SK-N-MC (cell line): ENCODE measurements around the gene DNAJC5G.

Experiments used
- EZH2 ChIP-seq: fragments of 200-600 bp; sonication (generic); IDR thresholded peaks from one replicate; pipeline ENCODE4 v1.6.1; 2017; ENCODE audit warnings: antibody characterized with exemption
- FOXP2 ChIP-seq: optimal IDR thresholded peaks from 2 replicates; pipeline ENCODE3; 2011; ENCODE audit warnings: mild to moderate bottlenecking, moderate library complexity; ENCODE audit not compliant: insufficient read depth; ENCODE audit errors: extremely low read length, control extremely low read depth
- POLR2AphosphoS5 ChIP-seq: IDR thresholded peaks from 2 replicates; pipeline ENCODE4 v1.6.1; 2012; ENCODE audit warnings: mild to moderate bottlenecking, low read depth, low read length, borderline replicate concordance

DNA sequence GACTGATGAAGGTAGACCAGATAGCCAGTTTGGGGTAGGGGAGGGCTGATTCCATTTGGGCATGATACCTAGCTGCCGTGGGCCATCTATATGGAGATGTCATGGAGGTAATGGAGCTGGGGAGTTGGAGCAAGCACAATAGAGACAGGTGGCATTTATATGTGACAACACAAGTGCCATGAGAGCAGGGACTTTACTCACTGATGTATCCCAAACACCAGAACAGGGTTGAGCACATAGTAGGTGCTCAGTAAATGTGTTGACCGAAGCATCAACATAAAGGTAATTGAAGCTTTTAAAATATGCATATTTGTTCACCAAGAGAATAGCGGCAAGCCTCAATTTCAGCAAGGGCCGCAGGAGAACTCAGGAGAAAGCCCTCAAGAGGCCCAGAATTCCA is 27.3 kb upstream of the DNAJC5G start:
- TF ChIP-seq POLR2AphosphoS5: no peak
- TF ChIP-seq EZH2: no peak
- no peak for TF ChIP-seq FOXP2
